Ovary (tissue), 3 donors: ENCODE data around the gene AFTPH.

Experiments used
- POLR2A ChIP-seq: fragments of 450-650 bp; IDR thresholded peaks from one replicate; pipeline ENCODE4 v1.6.1; 2017; ENCODE audit warnings: antibody characterized with exemption, mild to moderate bottlenecking, moderate library complexity
- TF ChIP-seq, protein P1 (sequence below), 3 donors: fragments of 450-650 bp in 2 of 3; fragments of 200-600 bp in 1 of 3; IDR thresholded peaks; one replicate each; pipeline versions ENCODE4 v1.5.1 to v1.8.0; 2016 to 2022; ENCODE audit warnings: antibody characterized with exemption in 3 of 3, mild to moderate bottlenecking in 1 of 3
- donor health status: DM: no; HTN: no; CAD: no.

DNA sequence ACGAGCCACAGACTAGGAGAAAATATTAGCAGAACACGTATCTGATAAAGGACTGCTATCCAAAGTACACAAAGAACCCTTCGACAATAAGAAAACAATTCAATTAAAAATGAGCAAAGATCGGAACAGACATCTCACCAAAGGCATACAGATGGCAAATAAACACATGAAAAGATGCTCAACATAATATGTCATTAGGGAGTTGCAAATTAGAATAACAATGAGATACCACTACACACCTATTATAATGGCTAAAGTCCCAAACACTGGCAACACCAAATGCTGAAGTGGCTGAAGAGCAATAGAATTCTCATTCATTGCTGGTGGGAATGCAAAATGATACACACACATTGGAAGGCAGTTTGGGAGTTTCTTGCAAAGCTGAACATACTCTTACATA lies 96.5 kb downstream of the AFTPH start:
- TF ChIP-seq, protein P1, sequence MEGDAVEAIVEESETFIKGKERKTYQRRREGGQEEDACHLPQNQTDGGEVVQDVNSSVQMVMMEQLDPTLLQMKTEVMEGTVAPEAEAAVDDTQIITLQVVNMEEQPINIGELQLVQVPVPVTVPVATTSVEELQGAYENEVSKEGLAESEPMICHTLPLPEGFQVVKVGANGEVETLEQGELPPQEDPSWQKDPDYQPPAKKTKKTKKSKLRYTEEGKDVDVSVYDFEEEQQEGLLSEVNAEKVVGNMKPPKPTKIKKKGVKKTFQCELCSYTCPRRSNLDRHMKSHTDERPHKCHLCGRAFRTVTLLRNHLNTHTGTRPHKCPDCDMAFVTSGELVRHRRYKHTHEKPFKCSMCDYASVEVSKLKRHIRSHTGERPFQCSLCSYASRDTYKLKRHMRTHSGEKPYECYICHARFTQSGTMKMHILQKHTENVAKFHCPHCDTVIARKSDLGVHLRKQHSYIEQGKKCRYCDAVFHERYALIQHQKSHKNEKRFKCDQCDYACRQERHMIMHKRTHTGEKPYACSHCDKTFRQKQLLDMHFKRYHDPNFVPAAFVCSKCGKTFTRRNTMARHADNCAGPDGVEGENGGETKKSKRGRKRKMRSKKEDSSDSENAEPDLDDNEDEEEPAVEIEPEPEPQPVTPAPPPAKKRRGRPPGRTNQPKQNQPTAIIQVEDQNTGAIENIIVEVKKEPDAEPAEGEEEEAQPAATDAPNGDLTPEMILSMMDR (IDR thresholded peaks at IDR 0.05), result no peak
- TF ChIP-seq POLR2A, result no peak
